CMK (cell line): ENCODE measurements around the gene TJP1.
"Not testable (repeated sequence)": the region's sequence is repeated elsewhere in the genome, so short reads cannot be mapped to it uniquely, and the experiment has no call there.

Source experiments
- DNase-seq: peaks from one replicate; pipeline ENCODE4 v3.0.0-alpha.2; 2010; ENCODE audit warnings: low read depth

The TJP1 gene

GRCh38 chr15:29799859-29800258, 22.4 kb downstream of the TJP1 start:
- no peak for DNase-seq

- DNase-seq = no peak
These were observed 26.7 kb downstream of the TJP1 start for GRCh38 chr15:29795610-29796009.

GRCh38 chr15:29792426-29793159, 29.7 kb downstream of the TJP1 start:
- no peak for DNase-seq

- no peak for DNase-seq
These were observed 31.7 kb downstream of the TJP1 start for GRCh38 chr15:29790607-29791006.

GRCh38 chr15:29789871-29790270, 32.4 kb downstream of the TJP1 start:
- DNase-seq = no peak

GRCh38 chr15:29788433-29789034, 33.7 kb downstream of the TJP1 start:
- no peak for DNase-seq

GRCh38 chr15:29787767-29788166, 34.5 kb downstream of the TJP1 start:
- no peak for DNase-seq

- DNase-seq = no peak
These were observed 36.6 kb downstream of the TJP1 start for GRCh38 chr15:29785642-29786041.

GRCh38 chr15:29785136-29785535, 37.1 kb downstream of the TJP1 start:
- DNase-seq = no peak

- no peak for DNase-seq
These were observed 37.9 kb downstream of the TJP1 start for GRCh38 chr15:29784413-29784812.

- DNase-seq = not testable (repeated sequence)
These were observed 39.5 kb downstream of the TJP1 start for GRCh38 chr15:29782816-29783215.

GRCh38 chr15:29778382-29778781, 43.9 kb downstream of the TJP1 start:
- no peak for DNase-seq

GRCh38 chr15:29776859-29777258, 45.4 kb downstream of the TJP1 start:
- DNase-seq = no peak

- no peak for DNase-seq
These were observed 47.4 kb downstream of the TJP1 start for GRCh38 chr15:29774900-29775299.

GRCh38 chr15:29773816-29774215, 48.5 kb downstream of the TJP1 start:
- DNase-seq = no peak

- DNase-seq = no peak
These were observed 49.3 kb downstream of the TJP1 start for GRCh38 chr15:29773000-29773399.

- DNase-seq = no peak
These were observed 51.5 kb downstream of the TJP1 start for GRCh38 chr15:29770796-29771195.

- DNase-seq = no peak
These were observed 56.3 kb downstream of the TJP1 start for GRCh38 chr15:29765898-29766527.

GRCh38 chr15:29765234-29765841, 56.9 kb downstream of the TJP1 start:
- DNase-seq = no peak

GRCh38 chr15:29759596-29759995, 62.7 kb downstream of the TJP1 start:
- DNase-seq = no peak

- no peak for DNase-seq
These were observed 65.7 kb downstream of the TJP1 start for GRCh38 chr15:29756358-29757267.

GRCh38 chr15:29754009-29754408, 68.3 kb downstream of the TJP1 start:
- DNase-seq = not testable (repeated sequence)
